ENCODE measurements around the gene BAHD1.
A peak's percentile ranks its signal among the peaks of the same experiment; 100 is the strongest.

The BAHD1 gene

GRCh38 chr15:40440743-40441564, at the start of gene BAHD1:
Gene BAHD1, plus strand, starts transcription at chr15:40440953. Its CDS starts 17,512 bp downstream, at chr15:40458465.
- Histone ChIP-seq H3K27me3 (ENCODE audit: control insufficient read depth in 2 of 2, insufficient read depth in 2 of 2, low read length in 2 of 2) (peaks cover 3 to 8% of the 10 kb centered on the region in 2 donors), H3K36me3 (ENCODE audit: control insufficient read depth in 2 of 2, insufficient read depth in 2 of 2, low read length in 2 of 2) (no peaks in the 10 kb centered on the region), H3K27ac (ENCODE audit: low read depth in 2 of 2, low read length in 2 of 2) (peak within 1 kb of the TSS; percentile 58 to 77), H3K9me3 (ENCODE audit: control insufficient read depth in 2 of 2, low read length in 2 of 2) (no peaks in the 10 kb centered on the region), H3K9ac (ENCODE audit: low read depth in 1 of 2, low read length in 2 of 2) (peak within 1 kb of the TSS; percentile 60 to 74), H3K4me1 (ENCODE audit: control insufficient read depth in 2 of 2, insufficient read depth in 2 of 2, low read length in 2 of 2) (peaks cover 30 to 34% of the 10 kb centered on the region in 2 donors), H3K4me3 (ENCODE audit: low read length in 2 of 2) (peak within 1 kb of the TSS; percentile 73 to 76)

- Histone ChIP-seq H3K27me3 (ENCODE audit: control insufficient read depth in 2 of 2, insufficient read depth in 2 of 2, low read length in 2 of 2) (no peaks in the 10 kb centered on the region), H3K4me1 (ENCODE audit: control insufficient read depth in 2 of 2, insufficient read depth in 2 of 2, low read length in 2 of 2) (no peaks in the 10 kb centered on the region), H3K27ac (ENCODE audit: low read depth in 2 of 2, low read length in 2 of 2) (no peak overlapping the region), H3K9ac (ENCODE audit: low read depth in 1 of 2, low read length in 2 of 2) (no peak overlapping the region), H3K4me3 (ENCODE audit: low read length in 2 of 2) (no peak overlapping the region), H3K36me3 (ENCODE audit: control insufficient read depth in 2 of 2, insufficient read depth in 2 of 2, low read length in 2 of 2) (peaks cover 4 to 31% of the 10 kb centered on the region in 2 donors), H3K9me3 (ENCODE audit: control insufficient read depth in 2 of 2, low read length in 2 of 2) (no peaks in the 10 kb centered on the region)
Measured at GRCh38 chr15:40392986-40393948, 47.5 kb upstream of the BAHD1 start.

- H3K4me1 ChIP-seq (ENCODE audit: control insufficient read depth in 2 of 2, insufficient read depth in 2 of 2, low read length in 2 of 2): no peaks in the 10 kb centered on the region
- H3K27me3 ChIP-seq (ENCODE audit: control insufficient read depth in 2 of 2, insufficient read depth in 2 of 2, low read length in 2 of 2): no peaks in the 10 kb centered on the region
- H3K9ac ChIP-seq (ENCODE audit: low read depth in 1 of 2, low read length in 2 of 2): no peak overlapping the region
- H3K36me3 ChIP-seq (ENCODE audit: control insufficient read depth in 2 of 2, insufficient read depth in 2 of 2, low read length in 2 of 2): peaks cover 0 to 4% of the 10 kb centered on the region in 2 donors
- no peaks in the 10 kb centered on the region for H3K9me3 ChIP-seq (ENCODE audit: control insufficient read depth in 2 of 2, low read length in 2 of 2)
- no peak overlapping the region for H3K27ac ChIP-seq (ENCODE audit: low read depth in 2 of 2, low read length in 2 of 2)
- H3K4me3 ChIP-seq (ENCODE audit: low read length in 2 of 2): no peak overlapping the region
Measured at GRCh38 chr15:40397688-40398412, 42.9 kb upstream of the BAHD1 start.

- no peak overlapping the region for H3K27ac ChIP-seq (ENCODE audit: low read depth in 2 of 2, low read length in 2 of 2)
Measured at GRCh38 chr15:40398413-40398873, 42.3 kb upstream of the BAHD1 start.

GRCh38 chr15:40399370-40399769, 41.4 kb upstream of the BAHD1 start:
- Histone ChIP-seq H3K9me3 (ENCODE audit: control insufficient read depth in 2 of 2, low read length in 2 of 2) (no peaks in the 10 kb centered on the region), H3K4me1 (ENCODE audit: control insufficient read depth in 2 of 2, insufficient read depth in 2 of 2, low read length in 2 of 2) (no peaks in the 10 kb centered on the region), H3K4me3 (ENCODE audit: low read length in 2 of 2) (no peak overlapping the region), H3K27me3 (ENCODE audit: control insufficient read depth in 2 of 2, insufficient read depth in 2 of 2, low read length in 2 of 2) (no peaks in the 10 kb centered on the region), H3K27ac (ENCODE audit: low read depth in 2 of 2, low read length in 2 of 2) (no peak overlapping the region), H3K36me3 (ENCODE audit: control insufficient read depth in 2 of 2, insufficient read depth in 2 of 2, low read length in 2 of 2) (no peaks in the 10 kb centered on the region), H3K9ac (ENCODE audit: low read depth in 1 of 2, low read length in 2 of 2) (no peak overlapping the region)

More at GRCh38 chr15:40398413-40398873, 42.3 kb upstream of the BAHD1 start:
- H3K9me3 ChIP-seq (ENCODE audit: control insufficient read depth in 2 of 2, low read length in 2 of 2): no peaks in the 10 kb centered on the region
- no peaks in the 10 kb centered on the region for H3K4me1 ChIP-seq (ENCODE audit: control insufficient read depth in 2 of 2, insufficient read depth in 2 of 2, low read length in 2 of 2)
- H3K4me3 ChIP-seq (ENCODE audit: low read length in 2 of 2): no peak overlapping the region
- no peaks in the 10 kb centered on the region for H3K36me3 ChIP-seq (ENCODE audit: control insufficient read depth in 2 of 2, insufficient read depth in 2 of 2, low read length in 2 of 2)
- no peaks in the 10 kb centered on the region for H3K27me3 ChIP-seq (ENCODE audit: control insufficient read depth in 2 of 2, insufficient read depth in 2 of 2, low read length in 2 of 2)
- H3K9ac ChIP-seq (ENCODE audit: low read depth in 1 of 2, low read length in 2 of 2): no peak overlapping the region

- H3K27me3 ChIP-seq (ENCODE audit: control insufficient read depth in 2 of 2, insufficient read depth in 2 of 2, low read length in 2 of 2): no peaks in the 10 kb centered on the region
- peaks cover 6 to 13% of the 10 kb centered on the region in 2 donors for H3K36me3 ChIP-seq (ENCODE audit: control insufficient read depth in 2 of 2, insufficient read depth in 2 of 2, low read length in 2 of 2)
- peak within 1 kb of the TSS; percentile 64 to 75 for H3K27ac ChIP-seq (ENCODE audit: low read depth in 2 of 2, low read length in 2 of 2)
- peaks cover 11% of the 10 kb centered on the region in 2 donors for H3K4me1 ChIP-seq (ENCODE audit: control insufficient read depth in 2 of 2, insufficient read depth in 2 of 2, low read length in 2 of 2)
- peak within 1 kb of the TSS; percentile 82 to 90 for H3K9ac ChIP-seq (ENCODE audit: low read depth in 1 of 2, low read length in 2 of 2)
- H3K4me3 ChIP-seq (ENCODE audit: low read length in 2 of 2): peak within 1 kb of the TSS; percentile 87 to 89
- no peaks in the 10 kb centered on the region for H3K9me3 ChIP-seq (ENCODE audit: control insufficient read depth in 2 of 2, low read length in 2 of 2)
Measured at GRCh38 chr15:40405501-40406381, 35.0 kb upstream of the BAHD1 start, which contains the start of gene IVD. Gene IVD, plus strand, starts transcription at chr15:40405795. Its CDS starts 33 bp downstream, at chr15:40405828.

- Histone ChIP-seq H3K9ac (ENCODE audit: low read depth in 1 of 2, low read length in 2 of 2) (no peak overlapping the region), H3K27me3 (ENCODE audit: control insufficient read depth in 2 of 2, insufficient read depth in 2 of 2, low read length in 2 of 2) (no peaks in the 10 kb centered on the region), H3K36me3 (ENCODE audit: control insufficient read depth in 2 of 2, insufficient read depth in 2 of 2, low read length in 2 of 2) (peaks cover 14 to 27% of the 10 kb centered on the region in 2 donors), H3K27ac (ENCODE audit: low read depth in 2 of 2, low read length in 2 of 2) (no peak overlapping the region), H3K4me3 (ENCODE audit: low read length in 2 of 2) (no peak overlapping the region), H3K4me1 (ENCODE audit: control insufficient read depth in 2 of 2, insufficient read depth in 2 of 2, low read length in 2 of 2) (peaks cover 11 to 14% of the 10 kb centered on the region in 2 donors), H3K9me3 (ENCODE audit: control insufficient read depth in 2 of 2, low read length in 2 of 2) (no peaks in the 10 kb centered on the region)
Measured at GRCh38 chr15:40407330-40407990, 33.3 kb upstream of the BAHD1 start.

GRCh38 chr15:40409366-40409765, 31.4 kb upstream of the BAHD1 start:
- Histone ChIP-seq H3K27ac (ENCODE audit: low read depth in 2 of 2, low read length in 2 of 2) (no peak overlapping the region), H3K27me3 (ENCODE audit: control insufficient read depth in 2 of 2, insufficient read depth in 2 of 2, low read length in 2 of 2) (no peaks in the 10 kb centered on the region), H3K9me3 (ENCODE audit: control insufficient read depth in 2 of 2, low read length in 2 of 2) (no peaks in the 10 kb centered on the region), H3K4me1 (ENCODE audit: control insufficient read depth in 2 of 2, insufficient read depth in 2 of 2, low read length in 2 of 2) (peaks cover 13 to 14% of the 10 kb centered on the region in 2 donors), H3K4me3 (ENCODE audit: low read length in 2 of 2) (no peak overlapping the region), H3K9ac (ENCODE audit: low read depth in 1 of 2, low read length in 2 of 2) (no peak overlapping the region), H3K36me3 (ENCODE audit: control insufficient read depth in 2 of 2, insufficient read depth in 2 of 2, low read length in 2 of 2) (peaks cover 25 to 44% of the 10 kb centered on the region in 2 donors)

Data from mucosa of rectum (tissue), 2 donors.